GM20000 (cell line): ENCODE measurements around the gene TMEM134.

Experiments used
- DNase-seq: peaks from one replicate; pipeline ENCODE4 v3.0.0; 2012; ENCODE audit warnings: low spot score
- CTCF ChIP-seq: IDR thresholded peaks from 2 replicates; pipeline ENCODE4 v1.5.1; 2012; ENCODE audit warnings: mild to moderate bottlenecking, control low read depth; ENCODE audit errors: extremely low read depth, missing control alignments

TMEM134 gene

GRCh38 chr11:67420646-67421429, 48.2 kb downstream of the TMEM134 start:
- DNase-seq = peak; percentile 100
- TF ChIP-seq CTCF = no peak

- TF ChIP-seq CTCF = no peak
- DNase-seq = no peak
These were observed 48.9 kb downstream of the TMEM134 start for GRCh38 chr11:67420147-67420645.

GRCh38 chr11:67419325-67420049, 49.6 kb downstream of the TMEM134 start:
- TF ChIP-seq CTCF = no peak
- no peak for DNase-seq

GRCh38 chr11:67418476-67419281, 50.4 kb downstream of the TMEM134 start:
- no peak for DNase-seq
- no peak for TF ChIP-seq CTCF

GRCh38 chr11:67417425-67417824, 51.6 kb downstream of the TMEM134 start:
- DNase-seq = no peak
- TF ChIP-seq CTCF = no peak

- TF ChIP-seq CTCF = no peak
- no peak for DNase-seq
These were observed 52.4 kb downstream of the TMEM134 start for GRCh38 chr11:67416416-67417335.
